GM21447 (cell line): ENCODE measurements around the gene DEPDC4.

Source experiments
- ATAC-seq: cut with Tn5 transposase; IDR thresholded peaks from one replicate; pipeline ENCODE4 v1.9.1; 2021; ENCODE audit not compliant: unreplicated experiment

Gene DEPDC4

GRCh38 chr12:100215209-100215608 is 51.7 kb downstream of the DEPDC4 start:
- ATAC-seq: no peak

DNA sequence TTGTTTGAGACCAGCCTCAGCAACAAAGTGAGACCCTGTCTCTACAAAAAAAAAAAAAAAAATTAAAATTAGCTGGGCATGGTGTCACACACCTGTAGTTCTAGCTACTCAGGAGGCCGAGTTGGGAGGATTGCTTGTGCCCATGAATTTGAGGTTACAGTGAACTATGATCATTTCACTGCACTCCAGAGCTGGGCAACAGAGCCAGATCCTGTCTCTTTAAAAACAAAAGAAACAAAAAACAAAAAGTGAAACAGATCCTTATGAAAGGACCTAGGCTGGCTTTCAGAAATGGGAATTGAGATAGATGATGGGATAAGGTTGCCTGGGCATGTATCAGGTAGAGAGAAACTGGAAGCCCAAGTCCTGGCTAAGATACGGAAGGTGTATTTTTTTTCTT is 52.4 kb downstream of the DEPDC4 start:
- ATAC-seq: no peak

- ATAC-seq: no peak
Measured at GRCh38 chr12:100213016-100213891, 53.6 kb downstream of the DEPDC4 start.

GRCh38 chr12:100211698-100212097 is 55.2 kb downstream of the DEPDC4 start:
- no peak for ATAC-seq

GRCh38 chr12:100208834-100209233 is 58.0 kb downstream of the DEPDC4 start:
- no peak for ATAC-seq

- ATAC-seq: no peak
Measured at GRCh38 chr12:100207311-100207710, 59.6 kb downstream of the DEPDC4 start.

DNA sequence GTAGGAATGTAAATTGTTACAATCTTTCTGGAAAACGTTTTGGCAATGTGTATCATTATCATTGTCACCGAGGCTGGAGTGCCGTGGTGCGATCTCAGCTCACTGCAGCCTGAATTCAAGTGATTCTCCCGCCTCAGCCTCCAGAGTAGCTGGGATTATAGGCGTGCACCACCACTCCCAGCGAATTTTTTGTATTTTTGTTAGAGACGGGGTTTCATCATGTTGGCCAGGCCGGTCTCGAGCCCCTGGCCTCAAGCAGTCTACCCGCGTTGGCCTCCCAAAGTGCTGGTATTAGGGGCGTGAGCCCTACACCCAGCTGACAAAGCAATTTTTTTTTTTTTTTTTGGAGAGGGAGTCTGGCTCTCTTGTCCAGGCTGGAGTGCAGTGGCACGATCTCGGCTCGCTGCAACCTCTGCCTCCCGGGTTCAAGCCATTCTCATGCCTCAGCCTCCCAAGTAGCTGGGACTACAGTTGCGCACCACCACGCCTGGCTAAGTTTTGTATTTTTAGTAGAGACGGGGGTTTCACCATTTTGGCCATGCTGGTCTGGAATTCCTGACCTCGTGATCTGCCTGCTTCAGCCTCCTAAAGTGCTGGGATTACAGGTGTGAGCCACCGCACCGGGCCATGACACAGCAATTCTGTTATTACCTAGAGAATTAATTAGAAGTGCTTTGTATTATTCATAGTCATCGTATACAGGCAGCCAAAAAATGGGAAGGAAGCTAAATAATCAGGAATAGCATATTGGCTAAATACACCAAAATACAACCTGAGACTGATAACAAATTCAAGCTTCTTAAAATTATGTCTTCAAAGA is 65.1 kb downstream of the DEPDC4 start:
- ATAC-seq: no peak

DNA sequence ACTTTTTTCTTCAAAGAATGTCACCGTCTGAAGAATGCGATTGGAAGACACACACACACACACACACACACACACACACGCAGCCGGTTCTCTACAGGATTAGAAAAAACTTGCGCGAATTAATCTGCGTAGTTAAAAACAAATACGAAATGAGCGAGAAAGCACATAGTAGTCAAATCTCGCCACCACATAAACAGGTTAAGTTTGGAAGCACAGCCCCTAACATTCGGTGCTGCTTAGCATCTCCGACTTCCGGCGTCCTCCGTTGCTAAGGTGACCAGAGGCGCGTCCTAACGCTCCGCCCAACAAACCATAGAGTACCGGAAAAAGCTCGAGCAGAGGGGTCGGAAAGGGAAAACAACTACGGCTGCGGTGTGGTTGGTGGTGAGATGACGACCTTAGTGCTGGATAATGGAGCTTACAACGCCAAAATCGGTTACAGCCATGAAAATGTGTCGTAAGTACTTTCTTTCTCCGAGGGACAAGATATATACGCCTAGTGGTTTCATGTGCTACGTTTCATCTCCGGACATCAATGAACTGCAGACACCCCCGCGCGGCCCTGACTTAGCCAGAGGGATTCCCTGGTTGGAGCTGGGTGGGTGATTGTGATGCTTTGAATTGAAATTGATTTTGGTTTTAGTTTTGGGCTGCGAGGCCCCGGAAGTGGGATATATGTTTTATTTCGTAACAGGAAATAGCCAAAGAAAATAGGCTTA is 66.3 kb downstream of the DEPDC4 start, which contains the start of gene ACTR6:
TSS of gene ACTR6 (plus strand) at position 353 of the 719 bp plus-strand sequence. CDS start at position 390, 37 bp downstream.
- peak; percentile 89 for ATAC-seq

DNA sequence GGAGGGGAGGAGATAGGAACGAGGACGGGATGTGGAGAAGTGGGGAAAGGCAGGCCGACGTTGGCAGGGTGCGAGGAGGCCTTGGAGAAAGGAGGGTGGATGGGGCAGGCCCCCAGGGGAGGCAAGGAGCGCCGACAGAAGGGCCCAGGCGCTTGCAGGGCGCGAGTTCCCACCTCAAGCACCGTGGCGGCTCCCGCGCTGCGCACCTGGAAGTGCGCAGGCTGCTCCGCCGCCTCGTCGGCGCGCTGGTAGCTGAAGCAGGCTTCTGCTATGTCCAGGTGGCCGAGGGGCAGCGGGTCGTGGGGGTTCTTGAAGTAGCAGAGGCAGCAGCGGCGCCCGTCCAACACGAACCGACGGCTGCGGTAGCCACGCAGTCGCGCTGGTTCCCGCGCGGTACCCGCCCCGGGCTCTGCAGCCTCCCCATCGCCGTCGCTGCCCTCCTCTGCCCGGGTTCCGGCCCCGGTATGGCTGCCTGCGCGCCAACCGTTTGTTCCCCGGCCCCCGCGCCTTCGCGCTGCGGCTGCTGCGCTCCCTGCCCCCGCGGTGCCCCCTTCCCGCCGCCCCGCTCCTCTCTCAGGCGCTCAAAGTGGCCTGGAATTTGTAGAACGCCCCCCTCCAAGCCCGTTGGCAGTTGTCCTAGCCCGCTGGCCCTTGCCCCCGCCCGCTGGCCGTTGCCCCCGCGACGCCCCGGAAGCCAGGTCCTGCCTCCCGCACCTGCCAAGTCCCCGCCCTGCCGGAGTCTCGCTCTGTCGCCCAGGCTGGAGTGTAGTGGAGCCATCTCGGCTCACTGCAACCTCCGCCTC is 67.3 kb downstream of the DEPDC4 start:
- peak; percentile 77 for ATAC-seq

GRCh38 chr12:100199023-100199346 is 67.9 kb downstream of the DEPDC4 start:
- ATAC-seq: no peak

DNA sequence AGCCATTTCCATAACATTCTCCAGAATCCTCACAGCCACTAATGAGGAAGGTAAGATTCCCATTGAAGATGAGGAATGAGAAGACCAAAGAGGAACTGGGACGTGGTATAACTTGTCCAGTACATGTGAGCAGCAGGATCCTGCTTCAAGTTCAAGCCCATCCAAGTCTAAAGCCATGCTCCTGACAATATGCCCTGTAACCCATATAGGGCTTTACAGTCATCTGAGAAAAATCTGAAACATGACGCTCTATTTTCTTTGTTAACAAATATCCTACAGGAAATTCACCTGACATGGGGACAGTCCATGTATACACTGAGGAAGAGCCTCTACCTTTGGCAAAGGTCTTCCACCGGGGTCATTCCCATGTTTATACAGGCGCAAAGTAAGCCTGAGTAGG is 69.4 kb downstream of the DEPDC4 start:
- no peak for ATAC-seq

DNA sequence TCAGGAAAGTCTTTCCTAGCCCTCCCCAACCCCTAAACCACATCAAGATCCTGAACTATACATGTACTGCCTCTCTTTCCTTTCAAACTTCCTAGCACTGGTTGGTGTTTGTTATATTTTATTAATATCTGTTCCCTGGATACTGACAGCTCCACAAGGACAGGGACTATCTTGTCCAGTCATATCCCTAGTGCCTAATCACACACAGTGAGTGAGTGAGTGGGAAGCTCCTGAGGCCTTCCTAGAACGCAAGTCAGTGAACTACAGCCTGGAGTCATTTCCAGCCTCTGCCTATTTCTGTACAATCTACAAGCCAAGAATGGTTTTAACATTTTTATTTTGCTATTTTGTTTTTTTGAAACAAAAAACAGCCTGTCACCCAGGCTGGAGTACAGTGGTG is 73.8 kb downstream of the DEPDC4 start:
- no peak for ATAC-seq
